HepG2 (cell line): ENCODE measurements around the gene SCO1. TPM values are rescaled to one million over a fixed set of nuclear protein-coding genes. Genes with fewer than 3 reads are reported as not detected.

Experiments used
- ARID2 ChIP-seq: sonication (generic); formaldehyde crosslinking; IDR thresholded peaks from 2 replicates; pipeline ENCODE4 v1.8.1; 2022; ENCODE audit warnings: mild to moderate bottlenecking, missing genetic modification reagents, borderline replicate concordance
- ARNTL ChIP-seq: sonication (generic); formaldehyde crosslinking; IDR thresholded peaks from 2 replicates; pipeline ENCODE4 v1.4.0; 2020; ENCODE audit warnings: mild to moderate bottlenecking, missing genetic modification reagents
- BRD4 ChIP-seq: sonication (generic); formaldehyde crosslinking; IDR thresholded peaks from 2 replicates; pipeline ENCODE4 v1.4.0; 2020; ENCODE audit warnings: missing genetic modification reagents
- CCAR2 ChIP-seq: fragments of 200-400 bp; formaldehyde crosslinking; optimal IDR thresholded peaks from 2 replicates; pipeline ENCODE3; 2018; ENCODE audit warnings: low read depth, mild to moderate bottlenecking, low read length, moderate library complexity
- CSRNP2 ChIP-seq: sonication (generic); formaldehyde crosslinking; conservative IDR thresholded peaks from 2 replicates; pipeline ENCODE4 v1.8.0; 2022; ENCODE audit warnings: low read depth, missing genetic modification reagents
- FOXP4 ChIP-seq: sonication (generic); formaldehyde crosslinking; IDR thresholded peaks from 2 replicates; pipeline ENCODE4 v1.4.0; 2020; ENCODE audit warnings: missing genetic modification reagents
- GABPA ChIP-seq, 2 experiments: IDR thresholded peaks; 2 replicates each; pipeline ENCODE4 v1.6.1; 2011 to 2016; ENCODE audit warnings: low read depth in 2 of 2, low read length in 1 of 2, missing biosample characterization in 1 of 2, missing genetic modification characterization in 1 of 2
- HMG20A ChIP-seq: IDR thresholded peaks from 2 replicates; pipeline ENCODE4 v1.6.1; 2016; ENCODE audit warnings: borderline replicate concordance
- MZF1 ChIP-seq: sonication (generic); formaldehyde crosslinking; IDR thresholded peaks from 2 replicates; pipeline ENCODE4 v1.8.1; 2023; ENCODE audit warnings: mild to moderate bottlenecking, missing genetic modification reagents, borderline replicate concordance
- NR2F6 ChIP-seq, 2 experiments: IDR thresholded peaks; 2 replicates each; pipeline ENCODE4 v1.6.1; 2016; ENCODE audit warnings: antibody characterized with exemption in 1 of 2, mild to moderate bottlenecking in 1 of 2
- RFX1 ChIP-seq: fragments of 450-650 bp; IDR thresholded peaks from 2 replicates; pipeline ENCODE4 v1.6.1; 2017
- SOX6 ChIP-seq, 2 experiments: fragments of 450-650 bp in 1 of 2; sonication (generic) in 1 of 2; formaldehyde crosslinking in 1 of 2; IDR thresholded peaks; 2 replicates each; pipeline versions ENCODE4 v1.4.0 to v1.6.1; 2017 to 2020; ENCODE audit warnings: antibody characterized with exemption in 1 of 2, mild to moderate bottlenecking in 1 of 2, missing genetic modification reagents in 1 of 2
- SP4 ChIP-seq: sonication (generic); formaldehyde crosslinking; IDR thresholded peaks from 2 replicates; pipeline ENCODE4 v1.8.1; 2023; ENCODE audit warnings: mild to moderate bottlenecking, missing genetic modification reagents
- SUZ12 ChIP-seq: fragments of 150-350 bp; IDR thresholded peaks from 2 replicates; pipeline ENCODE4 v1.6.1; 2014; ENCODE audit warnings: low read depth, low read length
- TAF1 ChIP-seq: sonication (generic); formaldehyde crosslinking; IDR thresholded peaks from 2 replicates; pipeline ENCODE4 v1.4.0; 2020; ENCODE audit warnings: missing genetic modification reagents
- THRA ChIP-seq: sonication (generic); formaldehyde crosslinking; IDR thresholded peaks from 2 replicates; pipeline ENCODE4 v1.4.0; 2020; ENCODE audit warnings: missing genetic modification reagents, borderline replicate concordance
- ZBTB2 ChIP-seq: sonication (generic); formaldehyde crosslinking; IDR thresholded peaks from 2 replicates; pipeline ENCODE4 v1.8.0; 2022; ENCODE audit warnings: low read depth, missing genetic modification reagents
- ZFAT ChIP-seq: sonication (generic); formaldehyde crosslinking; conservative IDR thresholded peaks from 2 replicates; pipeline ENCODE4 v1.8.1; 2023; ENCODE audit warnings: missing genetic modification reagents, inconsistent platforms
- ZNF225 ChIP-seq: sonication (generic); formaldehyde crosslinking; IDR thresholded peaks from 2 replicates; pipeline ENCODE4 v1.4.0; 2020; ENCODE audit warnings: mild to moderate bottlenecking, missing genetic modification reagents
- ZNF230 ChIP-seq: sonication (generic); formaldehyde crosslinking; IDR thresholded peaks from 2 replicates; pipeline ENCODE4 v1.4.0; 2020; ENCODE audit warnings: mild to moderate bottlenecking, missing genetic modification reagents
- ZNF256 ChIP-seq: sonication (generic); formaldehyde crosslinking; conservative IDR thresholded peaks from 2 replicates; pipeline ENCODE4 v1.4.0; 2020; ENCODE audit warnings: missing genetic modification reagents
- ZNF382 ChIP-seq: sonication (generic); formaldehyde crosslinking; IDR thresholded peaks from 2 replicates; pipeline ENCODE4 v1.5.0; 2020; ENCODE audit warnings: missing genetic modification reagents, mild to moderate bottlenecking, borderline replicate concordance
- ZNF678 ChIP-seq: sonication (generic); formaldehyde crosslinking; IDR thresholded peaks from 2 replicates; pipeline ENCODE4 v1.4.0; 2020; ENCODE audit warnings: mild to moderate bottlenecking, missing genetic modification reagents
- polyA plus RNA-seq, 8 experiments: library from polyadenylated mRNA; depleted of rRNA in 3 of 8; stranded (reverse) in 7 of 8; unstranded in 1 of 8; fragments of >200 nt; fragmentation: Illumina TruSeq in 4 of 8; extraction: Trizol in 4 of 8; gene quantifications; 2 replicates each; pipeline versions ENCODE4 v1.2.1 to v1.2.3, GENCODE V29; 2011 to 2016; ENCODE audit warnings: low read depth in 4 of 8, missing spikeins in 1 of 8, mixed read lengths in 1 of 8; ENCODE audit not compliant: insufficient read depth in 1 of 8
- total RNA-seq, 5 experiments: library from RNA; depleted of rRNA; stranded (reverse); fragments of >200 nt; fragmentation: Illumina TruSeq; extraction: Trizol; gene quantifications; 2 replicates each; pipeline ENCODE4 v1.2.3, GENCODE V29; 2016; ENCODE audit warnings: low read depth in 1 of 5

Gene SCO1
- total and polyA plus RNA-seq, 2 of the 13 experiments (the other 11 are each of a cell fraction or from before 2014, with no cell fraction given): 11.4 to 50.3 TPM

GRCh38 chr17:10697092-10698081 lies at the start of gene SCO1, which contains the start of gene ADPRM (continued):
- TF ChIP-seq FOXP4 (CRISPR knock-in tag) (no peak; the same call in 1 of the 2 replicates), HMG20A (CRISPR knock-in tag) (no peak), SOX6 (IDR thresholded peaks at IDR 0.05) (no peak), SOX6 (CRISPR knock-in tag; IDR thresholded peaks at IDR 0.05) (no peak), ZNF225 (peak; percentile 61; the same call in 1 of the 2 replicates), ARNTL (CRISPR knock-in tag) (peak; percentile 54; the same call in 1 of the 2 replicates), THRA (CRISPR knock-in tag) (no peak), CSRNP2 (no peak), BRD4 (CRISPR knock-in tag) (peak; percentile 82), ZBTB2 (CRISPR knock-in tag) (peak; percentile 84), TAF1 (CRISPR knock-in tag) (peak; percentile 93), RFX1 (no peak), ZNF230 (CRISPR knock-in tag) (peak; percentile 85), SP4 (CRISPR knock-in tag) (peak; percentile 71), ZNF678 (CRISPR knock-in tag) (no peak), GABPA (IDR thresholded peaks at IDR 0.05; ENCODE audit: low read depth, low read length) (peak; percentile 95), GABPA (CRISPR knock-in tag; IDR thresholded peaks at IDR 0.05; ENCODE audit: low read depth) (peak; percentile 97), CCAR2 (no peak), ARID2 (peak; percentile 49; the same call in 1 of the 2 replicates), ZNF382 (CRISPR knock-in tag) (no peak), NR2F6 (IDR thresholded peaks at IDR 0.05) (no peak), NR2F6 (CRISPR knock-in tag; IDR thresholded peaks at IDR 0.05) (peak; percentile 43; the same call in 1 of the 2 replicates), ZNF256 (peak; percentile 74; the same call in 1 of the 2 replicates), ZFAT (CRISPR knock-in tag) (no peak; the same call in none of the 2 replicates), MZF1 (no peak), SUZ12 (no peak)
